ENCODE measurements around the gene HDLBP. TPM values are rescaled to one million over a fixed set of nuclear protein-coding genes. Genes with fewer than 3 reads are reported as not detected.

HDLBP gene
- total and polyA plus RNA-seq, 10 donors = 46.1 to 333 (median 244) TPM

DNA sequence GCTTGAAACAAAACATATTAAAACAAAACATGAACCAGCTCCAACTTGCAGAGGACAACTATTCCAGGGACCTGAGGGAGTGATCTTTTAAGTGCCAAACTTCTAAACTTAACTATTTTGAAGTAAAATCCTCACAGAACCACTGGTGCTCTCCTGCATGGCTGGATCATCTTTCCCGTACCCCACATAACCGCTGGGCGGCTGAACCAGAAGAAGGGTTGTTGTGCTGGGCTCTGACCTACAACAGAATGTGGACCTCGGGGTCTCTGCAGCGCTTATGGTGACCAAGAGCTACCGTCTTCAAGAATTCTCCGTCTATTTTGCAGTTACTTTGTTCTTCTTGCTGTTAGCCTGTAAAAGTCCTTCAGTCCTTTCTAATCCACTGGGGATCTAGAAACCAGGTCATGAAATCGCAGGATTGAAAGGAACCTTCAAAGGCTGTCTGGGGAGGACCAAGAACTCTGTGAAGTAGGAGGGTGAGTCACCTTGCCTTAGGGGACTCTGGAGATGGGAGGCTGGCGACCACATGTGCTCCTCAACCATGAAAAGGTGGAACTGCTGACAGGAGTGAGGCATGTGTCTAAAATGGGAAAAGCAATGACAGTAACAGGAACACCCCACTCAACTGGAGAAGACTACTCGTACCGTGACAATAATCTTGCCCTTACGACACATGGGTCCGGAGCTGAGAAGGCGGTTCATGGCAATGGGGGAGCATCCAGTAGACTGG lies 46.6 kb downstream of the HDLBP start:
- Histone ChIP-seq H3K9me3 (no peaks in the 10 kb centered on the region), H3K27me3 (replicated peaks in 1 of 7) (no peaks in the 10 kb centered on the region), H3K4me3 (no peak overlapping the region), H3K27ac (no peak overlapping the region), H3K4me1 (peaks cover 10 to 56% (median 40%) of the 10 kb centered on the region in 6 donors), H3K36me3 (peaks cover 0 to 52% (median 32%) of the 10 kb centered on the region in 6 donors)
- intact Hi-C loops (cut with DNase I; ENCODE audit: low total_unique reads) = no loop called here
- DNase-seq = no peak
- WGBS, 5 donors = 85 to 93% (median 89%) methylated on average over 14 of the region's 14 CpGs
- TF ChIP-seq, protein P1, sequence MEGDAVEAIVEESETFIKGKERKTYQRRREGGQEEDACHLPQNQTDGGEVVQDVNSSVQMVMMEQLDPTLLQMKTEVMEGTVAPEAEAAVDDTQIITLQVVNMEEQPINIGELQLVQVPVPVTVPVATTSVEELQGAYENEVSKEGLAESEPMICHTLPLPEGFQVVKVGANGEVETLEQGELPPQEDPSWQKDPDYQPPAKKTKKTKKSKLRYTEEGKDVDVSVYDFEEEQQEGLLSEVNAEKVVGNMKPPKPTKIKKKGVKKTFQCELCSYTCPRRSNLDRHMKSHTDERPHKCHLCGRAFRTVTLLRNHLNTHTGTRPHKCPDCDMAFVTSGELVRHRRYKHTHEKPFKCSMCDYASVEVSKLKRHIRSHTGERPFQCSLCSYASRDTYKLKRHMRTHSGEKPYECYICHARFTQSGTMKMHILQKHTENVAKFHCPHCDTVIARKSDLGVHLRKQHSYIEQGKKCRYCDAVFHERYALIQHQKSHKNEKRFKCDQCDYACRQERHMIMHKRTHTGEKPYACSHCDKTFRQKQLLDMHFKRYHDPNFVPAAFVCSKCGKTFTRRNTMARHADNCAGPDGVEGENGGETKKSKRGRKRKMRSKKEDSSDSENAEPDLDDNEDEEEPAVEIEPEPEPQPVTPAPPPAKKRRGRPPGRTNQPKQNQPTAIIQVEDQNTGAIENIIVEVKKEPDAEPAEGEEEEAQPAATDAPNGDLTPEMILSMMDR (IDR thresholded peaks at IDR 0.05 in 8 of 11, conservative IDR thresholded peaks at IDR 0.05 in 3 of 11) = no peak
- TF ChIP-seq POLR2AphosphoS5 (IDR thresholded peaks at IDR 0.05) (no peak), POLR2A (IDR thresholded peaks at IDR 0.05) (no peak)

DNA sequence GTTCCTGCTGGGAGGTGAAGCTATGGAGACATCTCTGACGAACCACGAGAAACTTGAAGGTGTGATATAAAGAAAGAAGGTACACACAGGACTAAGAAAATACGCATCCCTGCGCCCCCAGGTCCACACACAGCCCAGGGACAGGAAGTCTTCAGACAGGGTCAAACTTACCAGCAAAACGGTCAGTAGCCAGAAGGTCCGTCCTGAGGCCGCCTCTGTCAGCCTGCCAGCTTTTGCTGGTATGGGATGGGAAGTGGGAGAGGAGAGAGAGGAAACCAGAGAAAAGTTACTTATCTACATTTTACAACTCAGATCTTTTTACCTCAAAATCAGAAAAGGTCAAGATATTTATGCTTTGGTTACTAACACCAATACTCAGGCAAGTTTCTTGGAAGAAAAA lies 47.2 kb downstream of the HDLBP start:
- Histone ChIP-seq H3K36me3 (peaks cover 0 to 58% (median 37%) of the 10 kb centered on the region in 6 donors), H3K27me3 (replicated peaks in 1 of 7) (no peaks in the 10 kb centered on the region), H3K4me1 (peaks cover 10 to 51% (median 37%) of the 10 kb centered on the region in 6 donors), H3K9me3 (no peaks in the 10 kb centered on the region), H3K4me3 (no peak overlapping the region), H3K27ac (no peak overlapping the region)
- intact Hi-C loops (cut with DNase I; ENCODE audit: low total_unique reads) = no loop called here
- no peak for DNase-seq
- WGBS, 5 donors = 55 to 80% (median 73%) methylated on average over 7 of the region's 7 CpGs
- TF ChIP-seq POLR2A (IDR thresholded peaks at IDR 0.05) (no peak), POLR2AphosphoS5 (IDR thresholded peaks at IDR 0.05) (no peak)
- TF ChIP-seq, protein P1 (IDR thresholded peaks at IDR 0.05 in 8 of 11, conservative IDR thresholded peaks at IDR 0.05 in 3 of 11) = no peak

DNA sequence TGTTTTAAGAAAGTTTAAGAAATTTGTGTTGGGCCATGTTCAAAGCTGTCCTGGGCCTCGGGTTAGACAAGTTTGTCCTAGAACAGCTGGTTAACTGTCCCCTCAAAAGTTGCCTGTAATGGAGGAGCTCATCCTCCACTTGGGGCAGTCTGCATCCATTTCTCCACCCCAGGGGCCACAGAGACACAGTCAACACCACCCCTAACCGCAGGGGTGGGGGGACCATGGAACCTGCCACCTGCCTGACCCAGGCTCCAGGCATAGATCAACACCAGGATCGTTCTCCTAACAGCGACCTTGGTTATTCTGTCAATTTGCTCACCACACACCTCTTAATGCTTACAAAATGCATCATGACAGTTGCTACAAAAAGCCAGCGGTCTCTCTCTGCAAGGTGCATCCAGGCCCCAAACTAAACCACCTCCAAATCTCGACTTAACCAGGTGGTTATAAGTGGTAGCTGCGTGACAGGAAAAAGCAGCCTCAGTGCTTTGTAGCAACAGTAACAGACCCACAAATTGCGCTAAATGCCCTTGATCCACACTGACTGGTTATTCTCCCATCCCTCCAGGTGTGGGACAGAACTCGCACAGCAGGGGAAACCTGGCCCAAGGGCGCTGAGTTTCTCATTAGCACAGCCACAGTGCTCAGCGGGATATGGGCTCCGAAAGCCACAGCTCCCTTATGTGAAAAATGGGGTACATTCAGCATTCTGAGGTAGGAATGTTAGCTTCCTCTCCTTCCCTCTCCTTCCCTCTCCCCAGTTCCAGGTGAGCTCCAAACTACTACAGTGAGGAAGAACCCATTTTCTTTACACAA lies 48.0 kb downstream of the HDLBP start:
- WGBS, 5 donors = 79 to 93% (median 85%) methylated on average over 12 of the region's 12 CpGs
- TF ChIP-seq, protein P1 (IDR thresholded peaks at IDR 0.05 in 8 of 11, conservative IDR thresholded peaks at IDR 0.05 in 3 of 11) = no peak
- no peak for TF ChIP-seq POLR2AphosphoS5 (IDR thresholded peaks at IDR 0.05)
- no peak for TF ChIP-seq POLR2A (IDR thresholded peaks at IDR 0.05)
- H3K4me3 ChIP-seq = no peak overlapping the region
- intact Hi-C loops (cut with DNase I; ENCODE audit: low total_unique reads) = no loop called here
- no peak overlapping the region for H3K27ac ChIP-seq
- H3K27me3 ChIP-seq (replicated peaks in 1 of 7) = no peaks in the 10 kb centered on the region
- no peak for DNase-seq
- peaks cover 10 to 45% (median 31%) of the 10 kb centered on the region in 6 donors for H3K4me1 ChIP-seq
- peaks cover 5 to 66% (median 46%) of the 10 kb centered on the region in 6 donors for H3K36me3 ChIP-seq
- H3K9me3 ChIP-seq = no peaks in the 10 kb centered on the region

DNA sequence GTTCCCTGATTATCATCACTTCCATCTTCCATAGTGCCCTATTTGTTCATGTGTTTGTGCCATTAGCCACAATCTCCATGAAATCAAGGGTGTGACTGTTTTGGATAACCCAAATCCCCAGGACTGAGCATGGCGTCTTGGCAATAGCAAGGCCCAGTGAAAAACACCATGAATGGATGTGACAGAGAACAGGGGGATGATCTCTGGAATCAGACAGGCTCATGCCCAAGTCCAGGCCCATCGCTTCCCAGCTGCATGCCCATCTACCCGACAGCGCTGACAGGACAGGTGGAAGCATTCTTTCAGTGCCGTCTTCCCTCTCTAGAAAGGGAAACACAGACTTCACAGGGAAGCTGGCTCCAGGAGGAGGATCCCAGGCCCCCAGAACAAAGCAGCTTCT lies 50.0 kb downstream of the HDLBP start:
- Histone ChIP-seq H3K4me1 (peaks cover 2 to 32% (median 18%) of the 10 kb centered on the region in 6 donors), H3K27ac (no peak overlapping the region), H3K36me3 (peaks cover 6 to 86% (median 62%) of the 10 kb centered on the region in 6 donors), H3K27me3 (replicated peaks in 1 of 7) (no peaks in the 10 kb centered on the region), H3K9me3 (no peaks in the 10 kb centered on the region), H3K4me3 (no peak overlapping the region)
- TF ChIP-seq, protein P1 (IDR thresholded peaks at IDR 0.05 in 8 of 11, conservative IDR thresholded peaks at IDR 0.05 in 3 of 11) = no peak
- TF ChIP-seq POLR2AphosphoS5 (IDR thresholded peaks at IDR 0.05) (no peak), POLR2A (IDR thresholded peaks at IDR 0.05) (no peak)
- DNase-seq = no peak
- intact Hi-C loops (cut with DNase I; ENCODE audit: low total_unique reads) = no loop called here
- 95 to 99% (median 97%) methylated on average over 5 of the region's 5 CpGs for WGBS, 5 donors

All from spleen (tissue), 11 donors.